Endothelial cell (in vitro differentiated cells): Measurements from ENCODE around the gene NFIB. TPM values are rescaled to one million over a fixed set of nuclear protein-coding genes. Genes with fewer than 3 reads are reported as not detected.

Experiments used
- DNase-seq: peaks from one replicate; pipeline ENCODE4 v3.0.0; 2021; ENCODE audit warnings: low spot score
- H3K27ac Mint-ChIP-seq: one replicate; pipeline ENCODE4 v1.8.0; 2021; ENCODE audit warnings: mixed read lengths, inconsistent platforms; ENCODE audit not compliant: unreplicated experiment
- H3K27me3 Mint-ChIP-seq: one replicate; pipeline ENCODE4 v1.8.0; 2021; ENCODE audit warnings: mild to moderate bottlenecking, moderate library complexity, mixed read lengths, inconsistent platforms; ENCODE audit not compliant: unreplicated experiment
- H3K36me3 Mint-ChIP-seq: one replicate; pipeline ENCODE4 v1.8.0; 2021; ENCODE audit warnings: mild to moderate bottlenecking, low read depth, mixed read lengths, inconsistent platforms; ENCODE audit not compliant: unreplicated experiment
- H3K4me1 Mint-ChIP-seq: one replicate; pipeline ENCODE4 v1.8.0; 2021; ENCODE audit warnings: mild to moderate bottlenecking, mixed read lengths, inconsistent platforms; ENCODE audit not compliant: unreplicated experiment
- H3K4me3 Mint-ChIP-seq: one replicate; pipeline ENCODE4 v1.8.0; 2021; ENCODE audit warnings: mild to moderate bottlenecking, mixed read lengths, inconsistent platforms; ENCODE audit not compliant: unreplicated experiment
- H3K9me3 Mint-ChIP-seq: one replicate; pipeline ENCODE4 v1.8.0; 2021; ENCODE audit warnings: mixed read lengths, inconsistent platforms; ENCODE audit not compliant: unreplicated experiment
- CTCF ChIP-seq: fragments of 200-600 bp; sonication (generic); IDR thresholded peaks from one replicate; pipeline ENCODE4 v1.5.0; 2021; ENCODE audit warnings: antibody characterized with exemption; ENCODE audit not compliant: unreplicated experiment
- total RNA-seq: library from RNA; stranded (reverse); fragmentation: NEBNext Ultra II Directional; extraction: Animal tissue kit (Norgen Biotek cat#: 25700); gene quantifications from one replicate; pipeline ENCODE4 v1.2.1, GENCODE V29; 2021; ENCODE audit not compliant: unreplicated experiment

NFIB gene
- total RNA-seq, 1 donor from 2014 or later, result 120 TPM

- H3K27ac Mint-ChIP-seq, result no peak overlapping the region
These were observed 154.3 kb downstream of the NFIB start for GRCh38 chr9:14159440-14160216.

GRCh38 chr9:14158916-14159315 lies 155.0 kb downstream of the NFIB start:
- Mint-ChIP-seq H3K4me1 (peaks cover 32% of the 10 kb centered on the region), H3K36me3 (peaks cover 15% of the 10 kb centered on the region), H3K27ac (no peak overlapping the region), H3K9me3 (no peaks in the 10 kb centered on the region), H3K27me3 (peaks cover 7% of the 10 kb centered on the region), H3K4me3 (no peak overlapping the region)
- no peak for DNase-seq
- TF ChIP-seq CTCF, result no peak

More at GRCh38 chr9:14159440-14160216, 154.3 kb downstream of the NFIB start:
- Mint-ChIP-seq H3K9me3 (no peaks in the 10 kb centered on the region), H3K4me3 (no peak overlapping the region), H3K4me1 (peaks cover 32% of the 10 kb centered on the region), H3K36me3 (peaks cover 14% of the 10 kb centered on the region), H3K27me3 (peaks cover 7% of the 10 kb centered on the region)
- TF ChIP-seq CTCF, result no peak
- no peak for DNase-seq

- Mint-ChIP-seq H3K36me3 (peaks cover 15% of the 10 kb centered on the region), H3K9me3 (no peaks in the 10 kb centered on the region), H3K4me3 (no peak overlapping the region), H3K4me1 (peaks cover 32% of the 10 kb centered on the region), H3K27me3 (peaks cover 7% of the 10 kb centered on the region), H3K27ac (peak overlapping the region; percentile 10)
- no peak for TF ChIP-seq CTCF
- no peak for DNase-seq
These were observed 155.7 kb downstream of the NFIB start for GRCh38 chr9:14158136-14158813.

GRCh38 chr9:14157191-14157590 lies 156.8 kb downstream of the NFIB start:
- no peak for TF ChIP-seq CTCF
- Mint-ChIP-seq H3K4me1 (peaks cover 32% of the 10 kb centered on the region), H3K4me3 (no peak overlapping the region), H3K27ac (no peak overlapping the region), H3K9me3 (no peaks in the 10 kb centered on the region), H3K36me3 (peaks cover 15% of the 10 kb centered on the region), H3K27me3 (peaks cover 7% of the 10 kb centered on the region)
- DNase-seq, result no peak

GRCh38 chr9:14156046-14156445 lies 157.9 kb downstream of the NFIB start:
- Mint-ChIP-seq H3K27me3 (peaks cover 7% of the 10 kb centered on the region), H3K4me1 (peaks cover 32% of the 10 kb centered on the region), H3K36me3 (peaks cover 18% of the 10 kb centered on the region), H3K9me3 (no peaks in the 10 kb centered on the region), H3K27ac (peak overlapping the region; percentile 36), H3K4me3 (no peak overlapping the region)
- no peak for TF ChIP-seq CTCF
- DNase-seq, result no peak
